HepG2 (cell line): Measurements from ENCODE around the gene SLCO3A1. TPM values are rescaled to one million over a fixed set of nuclear protein-coding genes. Genes with fewer than 3 reads are reported as not detected.

Source experiments
- CENPT ChIP-seq: sonication (generic); formaldehyde crosslinking; IDR thresholded peaks from 2 replicates; pipeline ENCODE4 v1.8.0; 2022; ENCODE audit warnings: low read depth, mild to moderate bottlenecking, moderate library complexity, missing genetic modification reagents
- DNMT3B ChIP-seq: conservative IDR thresholded peaks from 2 replicates; pipeline ENCODE4 v1.6.1; 2016; ENCODE audit warnings: missing biosample characterization, control low read depth
- GLI4 ChIP-seq: sonication (generic); formaldehyde crosslinking; IDR thresholded peaks from 2 replicates; pipeline ENCODE4 v1.5.1; 2020; ENCODE audit warnings: missing genetic modification reagents, mild to moderate bottlenecking, moderate library complexity, borderline replicate concordance
- KDM2A ChIP-seq: sonication (generic); formaldehyde crosslinking; IDR thresholded peaks from 2 replicates; pipeline ENCODE4 v1.4.0; 2020; ENCODE audit warnings: low read depth, missing genetic modification reagents, borderline replicate concordance
- MTA3 ChIP-seq: sonication (generic); formaldehyde crosslinking; IDR thresholded peaks from 2 replicates; pipeline ENCODE4 v1.4.0; 2020; ENCODE audit warnings: missing genetic modification reagents
- MXI1 ChIP-seq: IDR thresholded peaks from 3 replicates; pipeline ENCODE4 v1.6.1; 2012; ENCODE audit warnings: low read depth, low read length, inconsistent platforms, borderline replicate concordance
- PITX1 ChIP-seq: sonication (generic); formaldehyde crosslinking; IDR thresholded peaks from 2 replicates; pipeline ENCODE4 v1.5.1; 2020; ENCODE audit warnings: mild to moderate bottlenecking, missing genetic modification reagents
- SAP130 ChIP-seq: IDR thresholded peaks from 2 replicates; pipeline ENCODE4 v1.6.1; 2016; ENCODE audit warnings: low read depth
- TOE1 ChIP-seq: sonication (generic); formaldehyde crosslinking; IDR thresholded peaks from 2 replicates; pipeline ENCODE4 v1.4.0; 2020; ENCODE audit warnings: mild to moderate bottlenecking, missing genetic modification reagents
- WIZ ChIP-seq: sonication (generic); formaldehyde crosslinking; IDR thresholded peaks from 2 replicates; pipeline ENCODE4 v1.5.1; 2020; ENCODE audit warnings: mild to moderate bottlenecking, missing genetic modification reagents
- ZNF337 ChIP-seq: sonication (generic); formaldehyde crosslinking; IDR thresholded peaks from 2 replicates; pipeline ENCODE4 v1.5.1; 2020; ENCODE audit warnings: missing genetic modification reagents, low read depth, mild to moderate bottlenecking, borderline replicate concordance
- ZNF556 ChIP-seq: sonication (generic); formaldehyde crosslinking; IDR thresholded peaks from 2 replicates; pipeline ENCODE4 v1.4.0; 2020; ENCODE audit warnings: mild to moderate bottlenecking, missing genetic modification reagents, borderline replicate concordance
- ZNF598 ChIP-seq: sonication (generic); formaldehyde crosslinking; IDR thresholded peaks from 2 replicates; pipeline ENCODE4 v1.5.1; 2020; ENCODE audit warnings: mild to moderate bottlenecking, missing genetic modification reagents, borderline replicate concordance
- ZNF678 ChIP-seq: sonication (generic); formaldehyde crosslinking; IDR thresholded peaks from 2 replicates; pipeline ENCODE4 v1.4.0; 2020; ENCODE audit warnings: mild to moderate bottlenecking, missing genetic modification reagents
- ZNF720 ChIP-seq: sonication (generic); formaldehyde crosslinking; IDR thresholded peaks from 2 replicates; pipeline ENCODE4 v1.4.0; 2020; ENCODE audit warnings: missing genetic modification reagents
- polyA plus RNA-seq, 8 experiments: library from polyadenylated mRNA; depleted of rRNA in 3 of 8; stranded (reverse) in 7 of 8; unstranded in 1 of 8; fragments of >200 nt; fragmentation: Illumina TruSeq in 4 of 8; extraction: Trizol in 4 of 8; gene quantifications; 2 replicates each; pipeline versions ENCODE4 v1.2.1 to v1.2.3, GENCODE V29; 2011 to 2016; ENCODE audit warnings: low read depth in 4 of 8, missing spikeins in 1 of 8, mixed read lengths in 1 of 8; ENCODE audit not compliant: insufficient read depth in 1 of 8
- total RNA-seq, 5 experiments: library from RNA; depleted of rRNA; stranded (reverse); fragments of >200 nt; fragmentation: Illumina TruSeq; extraction: Trizol; gene quantifications; 2 replicates each; pipeline ENCODE4 v1.2.3, GENCODE V29; 2016; ENCODE audit warnings: low read depth in 1 of 5
- TF ChIP-seq, protein P1 (sequence below): sonication (generic); formaldehyde crosslinking; IDR thresholded peaks from 2 replicates; pipeline ENCODE4 v1.5.0; 2020; ENCODE audit warnings: mild to moderate bottlenecking, missing genetic modification reagents, borderline replicate concordance
- TF ChIP-seq, protein P2 (sequence below): sonication (generic); formaldehyde crosslinking; IDR thresholded peaks from 2 replicates; pipeline ENCODE4 v1.4.0; 2020; ENCODE audit warnings: missing genetic modification reagents
- TF ChIP-seq, protein P3 (sequence below): sonication (generic); formaldehyde crosslinking; IDR thresholded peaks from 2 replicates; pipeline ENCODE4 v1.4.0; 2020; ENCODE audit warnings: mild to moderate bottlenecking, missing genetic modification reagents
- TF ChIP-seq, protein P4 (sequence below): fragments of 450-650 bp; IDR thresholded peaks from 2 replicates; pipeline ENCODE4 v1.6.1; 2017; ENCODE audit warnings: mild to moderate bottlenecking
- TF ChIP-seq, protein P5 (sequence below): sonication (generic); formaldehyde crosslinking; IDR thresholded peaks from 2 replicates; pipeline ENCODE4 v1.5.0; 2020; ENCODE audit warnings: missing genetic modification reagents

SLCO3A1 gene
- total and polyA plus RNA-seq, 2 of the 13 experiments (the other 11 are each of a cell fraction or from before 2014, with no cell fraction given): 0.02 TPM; not detected in 1

DNA sequence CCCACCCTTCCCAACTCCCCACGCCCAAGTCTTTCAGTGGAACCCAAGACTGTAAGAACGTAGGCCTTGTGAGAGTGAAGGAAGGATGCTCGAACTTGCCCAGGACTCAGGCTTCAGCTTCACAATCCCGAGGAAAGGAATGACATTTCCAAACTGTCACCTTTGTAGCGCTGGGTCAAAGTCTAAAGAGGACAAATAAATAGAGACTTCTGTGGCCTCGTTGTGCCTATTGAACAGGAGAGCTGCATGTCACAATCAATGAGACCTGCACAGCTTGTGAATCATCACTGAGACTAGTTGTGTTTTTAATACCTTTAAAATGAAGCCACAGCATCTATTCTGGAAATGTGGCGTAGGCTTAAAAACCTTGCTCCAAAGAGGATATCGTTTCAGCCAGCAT lies 317.4 kb downstream of the SLCO3A1 start (continued):
- TF ChIP-seq, protein P1, sequence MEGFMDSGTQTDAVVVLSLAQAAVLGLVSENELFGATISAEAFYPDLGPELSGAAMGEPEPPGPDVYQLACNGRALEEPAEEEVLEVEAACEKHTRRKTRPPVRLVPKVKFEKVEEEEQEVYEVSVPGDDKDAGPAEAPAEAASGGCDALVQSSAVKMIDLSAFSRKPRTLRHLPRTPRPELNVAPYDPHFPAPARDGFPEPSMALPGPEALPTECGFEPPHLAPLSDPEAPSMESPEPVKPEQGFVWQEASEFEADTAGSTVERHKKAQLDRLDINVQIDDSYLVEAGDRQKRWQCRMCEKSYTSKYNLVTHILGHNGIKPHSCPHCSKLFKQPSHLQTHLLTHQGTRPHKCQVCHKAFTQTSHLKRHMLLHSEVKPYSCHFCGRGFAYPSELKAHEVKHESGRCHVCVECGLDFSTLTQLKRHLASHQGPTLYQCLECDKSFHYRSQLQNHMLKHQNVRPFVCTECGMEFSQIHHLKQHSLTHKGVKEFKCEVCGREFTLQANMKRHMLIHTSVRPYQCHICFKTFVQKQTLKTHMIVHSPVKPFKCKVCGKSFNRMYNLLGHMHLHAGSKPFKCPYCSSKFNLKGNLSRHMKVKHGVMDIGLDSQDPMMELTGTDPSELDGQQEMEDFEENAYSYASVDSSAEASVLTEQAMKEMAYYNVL (CRISPR knock-in tag): no peak
- TF ChIP-seq GLI4: no peak
- TF ChIP-seq, protein P2, sequence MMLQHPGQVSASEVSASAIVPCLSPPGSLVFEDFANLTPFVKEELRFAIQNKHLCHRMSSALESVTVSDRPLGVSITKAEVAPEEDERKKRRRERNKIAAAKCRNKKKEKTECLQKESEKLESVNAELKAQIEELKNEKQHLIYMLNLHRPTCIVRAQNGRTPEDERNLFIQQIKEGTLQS: no peak
- TF ChIP-seq CENPT: no peak
- TF ChIP-seq, protein P3, sequence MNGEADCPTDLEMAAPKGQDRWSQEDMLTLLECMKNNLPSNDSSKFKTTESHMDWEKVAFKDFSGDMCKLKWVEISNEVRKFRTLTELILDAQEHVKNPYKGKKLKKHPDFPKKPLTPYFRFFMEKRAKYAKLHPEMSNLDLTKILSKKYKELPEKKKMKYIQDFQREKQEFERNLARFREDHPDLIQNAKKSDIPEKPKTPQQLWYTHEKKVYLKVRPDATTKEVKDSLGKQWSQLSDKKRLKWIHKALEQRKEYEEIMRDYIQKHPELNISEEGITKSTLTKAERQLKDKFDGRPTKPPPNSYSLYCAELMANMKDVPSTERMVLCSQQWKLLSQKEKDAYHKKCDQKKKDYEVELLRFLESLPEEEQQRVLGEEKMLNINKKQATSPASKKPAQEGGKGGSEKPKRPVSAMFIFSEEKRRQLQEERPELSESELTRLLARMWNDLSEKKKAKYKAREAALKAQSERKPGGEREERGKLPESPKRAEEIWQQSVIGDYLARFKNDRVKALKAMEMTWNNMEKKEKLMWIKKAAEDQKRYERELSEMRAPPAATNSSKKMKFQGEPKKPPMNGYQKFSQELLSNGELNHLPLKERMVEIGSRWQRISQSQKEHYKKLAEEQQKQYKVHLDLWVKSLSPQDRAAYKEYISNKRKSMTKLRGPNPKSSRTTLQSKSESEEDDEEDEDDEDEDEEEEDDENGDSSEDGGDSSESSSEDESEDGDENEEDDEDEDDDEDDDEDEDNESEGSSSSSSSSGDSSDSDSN (CRISPR knock-in tag): 0 out of 2 replicates have a peak, but pooled peaks have one; percentile 24
- no peak for TF ChIP-seq ZNF678 (CRISPR knock-in tag)
- TF ChIP-seq TOE1 (CRISPR knock-in tag): no peak
- no peak for TF ChIP-seq MTA3 (CRISPR knock-in tag)
- TF ChIP-seq ZNF598 (CRISPR knock-in tag): no peak
- 0 out of 2 replicates have a peak, but pooled peaks have one; percentile 39 for TF ChIP-seq PITX1 (CRISPR knock-in tag)
- TF ChIP-seq ZNF337 (CRISPR knock-in tag): no peak
- peak; percentile 55; the same call in 1 of the 2 replicates for TF ChIP-seq SAP130 (CRISPR knock-in tag)
- no peak for TF ChIP-seq ZNF720 (CRISPR knock-in tag)
- TF ChIP-seq, protein P4, sequence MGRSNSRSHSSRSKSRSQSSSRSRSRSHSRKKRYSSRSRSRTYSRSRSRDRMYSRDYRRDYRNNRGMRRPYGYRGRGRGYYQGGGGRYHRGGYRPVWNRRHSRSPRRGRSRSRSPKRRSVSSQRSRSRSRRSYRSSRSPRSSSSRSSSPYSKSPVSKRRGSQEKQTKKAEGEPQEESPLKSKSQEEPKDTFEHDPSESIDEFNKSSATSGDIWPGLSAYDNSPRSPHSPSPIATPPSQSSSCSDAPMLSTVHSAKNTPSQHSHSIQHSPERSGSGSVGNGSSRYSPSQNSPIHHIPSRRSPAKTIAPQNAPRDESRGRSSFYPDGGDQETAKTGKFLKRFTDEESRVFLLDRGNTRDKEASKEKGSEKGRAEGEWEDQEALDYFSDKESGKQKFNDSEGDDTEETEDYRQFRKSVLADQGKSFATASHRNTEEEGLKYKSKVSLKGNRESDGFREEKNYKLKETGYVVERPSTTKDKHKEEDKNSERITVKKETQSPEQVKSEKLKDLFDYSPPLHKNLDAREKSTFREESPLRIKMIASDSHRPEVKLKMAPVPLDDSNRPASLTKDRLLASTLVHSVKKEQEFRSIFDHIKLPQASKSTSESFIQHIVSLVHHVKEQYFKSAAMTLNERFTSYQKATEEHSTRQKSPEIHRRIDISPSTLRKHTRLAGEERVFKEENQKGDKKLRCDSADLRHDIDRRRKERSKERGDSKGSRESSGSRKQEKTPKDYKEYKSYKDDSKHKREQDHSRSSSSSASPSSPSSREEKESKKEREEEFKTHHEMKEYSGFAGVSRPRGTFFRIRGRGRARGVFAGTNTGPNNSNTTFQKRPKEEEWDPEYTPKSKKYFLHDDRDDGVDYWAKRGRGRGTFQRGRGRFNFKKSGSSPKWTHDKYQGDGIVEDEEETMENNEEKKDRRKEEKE: no peak
- TF ChIP-seq DNMT3B (CRISPR knock-in tag): no peak
- TF ChIP-seq ZNF556 (CRISPR knock-in tag): no peak
- TF ChIP-seq WIZ: no peak
- TF ChIP-seq, protein P5, sequence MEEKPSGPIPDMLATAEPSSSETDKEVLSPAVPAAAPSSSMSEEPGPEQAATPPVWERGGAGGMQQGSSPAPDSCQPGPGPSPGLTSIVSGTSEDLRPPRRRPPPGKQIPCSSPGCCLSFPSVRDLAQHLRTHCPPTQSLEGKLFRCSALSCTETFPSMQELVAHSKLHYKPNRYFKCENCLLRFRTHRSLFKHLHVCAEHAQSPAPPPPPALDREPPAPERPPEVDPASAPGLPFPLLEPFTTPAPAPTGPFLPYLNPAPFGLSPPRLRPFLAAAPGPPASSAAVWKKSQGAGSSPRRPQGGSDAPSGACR: no peak
- no peak for TF ChIP-seq MXI1
- no peak for TF ChIP-seq KDM2A (CRISPR knock-in tag)
